Ovary (tissue), 3 donors: ENCODE data around the gene INTS11.

Experiments
- CTCF ChIP-seq, 3 donors: fragments of 450-650 bp in 2 of 3; fragments of 200-600 bp in 1 of 3; IDR thresholded peaks; one replicate each; pipeline versions ENCODE4 v1.5.1 to v1.8.0; 2016 to 2022; ENCODE audit warnings: antibody characterized with exemption in 3 of 3, mild to moderate bottlenecking in 1 of 3
- EP300 ChIP-seq: sonication (generic); formaldehyde crosslinking; IDR thresholded peaks from one replicate; pipeline ENCODE4 v1.6.1; 2017; ENCODE audit warnings: antibody characterized with exemption
- POLR2A ChIP-seq: fragments of 450-650 bp; IDR thresholded peaks from one replicate; pipeline ENCODE4 v1.6.1; 2017; ENCODE audit warnings: antibody characterized with exemption, mild to moderate bottlenecking, moderate library complexity
- donor health status: DM: no; HTN: no; CAD: no.

- TF ChIP-seq CTCF (IDR thresholded peaks at IDR 0.05) (no peak), EP300 (no peak), POLR2A (no peak)
Observed at GRCh38 chr1:1347026-1347595, 22.7 kb upstream of the INTS11 start.
